Loucy (cell line): ENCODE data around the gene SHISAL2A.

Experiments
- H2AFZ ChIP-seq: fragments of 200-600 bp; sonication (generic); 2 replicates; pipeline ENCODE4 v1.6.0; 2016; ENCODE audit warnings: antibody characterized with exemption, mild to moderate bottlenecking, low read length, moderate library complexity
- H3F3A ChIP-seq: fragments of 200-600 bp; 2 replicates; pipeline ENCODE4 v1.6.0; 2016; ENCODE audit warnings: antibody characterized with exemption, low read depth, mild to moderate bottlenecking
- H3K27me3 ChIP-seq: fragments of 200-600 bp; sonication (generic); 2 replicates; pipeline ENCODE4 v1.6.1; 2014; ENCODE audit warnings: low read length, mild to moderate bottlenecking; ENCODE audit not compliant: insufficient read depth, poor library complexity, severe bottlenecking
- H3K36me3 ChIP-seq: fragments of 200-600 bp; sonication (generic); 2 replicates; pipeline ENCODE4 v1.6.1; 2016; ENCODE audit warnings: low read length; ENCODE audit not compliant: insufficient read depth
- H3K4me1 ChIP-seq: fragments of 200-600 bp; sonication (generic); 2 replicates; pipeline ENCODE4 v1.5.1; 2014; ENCODE audit warnings: low read length, mild to moderate bottlenecking; ENCODE audit not compliant: insufficient read depth, poor library complexity, severe bottlenecking
- H3K4me2 ChIP-seq: fragments of 200-600 bp; sonication (generic); 2 replicates; pipeline ENCODE4 v1.6.0; 2014; ENCODE audit warnings: antibody characterized with exemption, low read length, low read depth, mild to moderate bottlenecking; ENCODE audit not compliant: poor library complexity, severe bottlenecking
- H3K4me3 ChIP-seq: fragments of 200-600 bp; sonication (generic); 2 replicates; pipeline ENCODE4 v1.5.1; 2014; ENCODE audit warnings: low read length, mild to moderate bottlenecking, mixed read lengths; ENCODE audit not compliant: poor library complexity, severe bottlenecking
- H3K79me2 ChIP-seq: fragments of 200-600 bp; sonication (generic); 2 replicates; pipeline ENCODE4 v1.6.1; 2014; ENCODE audit warnings: low read length; ENCODE audit not compliant: insufficient read depth
- H3K9ac ChIP-seq: fragments of 200-600 bp; sonication (generic); 2 replicates; pipeline ENCODE4 v1.6.0; 2014; ENCODE audit warnings: mild to moderate bottlenecking, low read depth, low read length, moderate library complexity; ENCODE audit not compliant: poor library complexity, severe bottlenecking
- H3K9me2 ChIP-seq: fragments of 200-600 bp; sonication (generic); replicated peaks from 2 replicates; pipeline ENCODE4 v1.6.1; 2016; ENCODE audit warnings: low read depth, low read length, mixed read lengths
- H3K9me3 ChIP-seq: fragments of 200-600 bp; sonication (generic); 2 replicates; pipeline ENCODE4 v1.6.1; 2014; ENCODE audit warnings: mild to moderate bottlenecking, antibody characterized with exemption, low read length, low read depth; ENCODE audit not compliant: insufficient read depth
- H4K20me1 ChIP-seq: fragments of 200-600 bp; sonication (generic); 2 replicates; pipeline ENCODE4 v1.6.0; 2014; ENCODE audit warnings: antibody characterized with exemption, low read length, mild to moderate bottlenecking; ENCODE audit not compliant: insufficient read depth, poor library complexity, severe bottlenecking
- CTCF ChIP-seq: fragments of 200-600 bp; sonication (generic); conservative IDR thresholded peaks from 2 replicates; pipeline ENCODE4 v1.5.1; 2014; ENCODE audit warnings: mild to moderate bottlenecking, antibody characterized with exemption, low read length
- EZH2phosphoT487 ChIP-seq: fragments of 200-600 bp; IDR thresholded peaks from 2 replicates; pipeline ENCODE4 v1.6.1; 2018; ENCODE audit warnings: antibody characterized with exemption, mild to moderate bottlenecking, moderate library complexity, borderline replicate concordance

Gene SHISAL2A

GRCh38 chr1:52593495-52593894, 39.5 kb upstream of the SHISAL2A start:
- no peaks in the 10 kb centered on the region for H3F3A ChIP-seq
- no peaks in the 10 kb centered on the region for H3K27me3 ChIP-seq
- no peaks in the 10 kb centered on the region for H3K36me3 ChIP-seq
- TF ChIP-seq CTCF (no peak), EZH2phosphoT487 (no peak)
- no peaks in the 10 kb centered on the region for H3K9me3 ChIP-seq
- no peak overlapping the region for H3K9ac ChIP-seq
- H3K9me2 ChIP-seq, result no peaks in the 10 kb centered on the region
- no peak overlapping the region for H3K4me2 ChIP-seq
- H3K4me1 ChIP-seq, result no peaks in the 10 kb centered on the region
- H3K4me3 ChIP-seq, result no peak overlapping the region
- H3K79me2 ChIP-seq, result no peaks in the 10 kb centered on the region
- H4K20me1 ChIP-seq, result no peaks in the 10 kb centered on the region
- no peak overlapping the region; the same call in 1 of the 2 replicates for H2AFZ ChIP-seq

- H3K4me3 ChIP-seq, result no peak overlapping the region
- no peaks in the 10 kb centered on the region for H4K20me1 ChIP-seq
- no peak for TF ChIP-seq CTCF
- H3K79me2 ChIP-seq, result no peaks in the 10 kb centered on the region
- H3K9ac ChIP-seq, result no peak overlapping the region
- H3K36me3 ChIP-seq, result no peaks in the 10 kb centered on the region
- H3K4me1 ChIP-seq, result no peaks in the 10 kb centered on the region
- no peak overlapping the region for H3K4me2 ChIP-seq
- no peaks in the 10 kb centered on the region for H3F3A ChIP-seq
- no peaks in the 10 kb centered on the region for H3K27me3 ChIP-seq
- no peaks in the 10 kb centered on the region for H3K9me2 ChIP-seq
- H2AFZ ChIP-seq, result no peak overlapping the region
- no peaks in the 10 kb centered on the region for H3K9me3 ChIP-seq
These were observed 37.9 kb upstream of the SHISAL2A start for GRCh38 chr1:52595061-52595460.

GRCh38 chr1:52597912-52598311, 35.1 kb upstream of the SHISAL2A start:
- Histone ChIP-seq H3K4me1 (peaks cover 11% of the 10 kb centered on the region), H3K9me2 (no peaks in the 10 kb centered on the region), H3F3A (no peaks in the 10 kb centered on the region), H4K20me1 (no peaks in the 10 kb centered on the region), H3K27me3 (no peaks in the 10 kb centered on the region), H3K9ac (no peak overlapping the region), H3K4me2 (no peak overlapping the region), H3K4me3 (no peak overlapping the region), H2AFZ (no peak overlapping the region), H3K36me3 (no peaks in the 10 kb centered on the region), H3K79me2 (peaks cover 17% of the 10 kb centered on the region), H3K9me3 (no peaks in the 10 kb centered on the region)
- no peak for TF ChIP-seq CTCF
- no peak for TF ChIP-seq EZH2phosphoT487
